SK-N-SH (cell line): ENCODE results near the gene AFAP1. TPM values are rescaled to one million over a fixed set of nuclear protein-coding genes. Genes with fewer than 3 reads are reported as not detected.

Source experiments
- CTCF ChIA-PET: fragments of 300-600, 350-600 bp; formaldehyde crosslinking; extraction: SDS; loops from one replicate; lab custom pipeline; 2021; lab: Yijun Ruan, JAX
- POLR2A ChIA-PET: fragments of 350-600 bp; sonication (Branson Sonifier 250); formaldehyde crosslinking; extraction: SDS; loops from one replicate; lab custom pipeline; 2020; ENCODE audit warnings: antibody characterized with exemption, inconsistent platforms; lab: Yijun Ruan, JAX
- DNase-seq: peaks from one replicate; pipeline ENCODE4 v3.0.0; 2012
- H2AFZ ChIP-seq: fragments of 200-600 bp; sonication (generic); 2 replicates; pipeline ENCODE4 v1.8.1; 2016; ENCODE audit warnings: antibody characterized with exemption, mild to moderate bottlenecking, low read depth
- H3F3A ChIP-seq: fragments of 200-600 bp; sonication (generic); replicated peaks from 2 replicates; pipeline ENCODE3; 2016; ENCODE audit warnings: antibody characterized with exemption, mild to moderate bottlenecking; ENCODE audit not compliant: insufficient read depth
- H3K27ac ChIP-seq, 2 experiments: fragments of 200-500 bp in 1 of 2; fragments of 200-600 bp in 1 of 2; sonication (Bioruptor generic) in 1 of 2; sonication (generic), shearing (Covaris generic) in 1 of 2; 2 replicates each; pipeline versions ENCODE4 v1.5.1 to v1.6.1; 2014 to 2016; ENCODE audit warnings: low read depth in 2 of 2, inconsistent platforms in 1 of 2, low read length in 1 of 2, mild to moderate bottlenecking in 1 of 2, mixed read lengths in 1 of 2
- H3K27me3 ChIP-seq: fragments of 200-600 bp; sonication (generic), shearing (Covaris generic); 2 replicates; pipeline ENCODE4 v1.6.1; 2016; ENCODE audit warnings: mixed run types; ENCODE audit not compliant: insufficient read depth
- H3K36me3 ChIP-seq, 2 experiments: fragments of 200-500 bp in 1 of 2; fragments of 200-600 bp in 1 of 2; sonication (Bioruptor generic) in 1 of 2; sonication (generic) in 1 of 2; replicated peaks in 1 of 2; 2 replicates each; pipeline versions ENCODE3 to v1.5.1; 2014 to 2016; ENCODE audit warnings: low read length in 1 of 2, mild to moderate bottlenecking in 1 of 2; ENCODE audit not compliant: insufficient read depth in 2 of 2, control insufficient read depth in 1 of 2
- H3K4me1 ChIP-seq, 2 experiments: fragments of 200-500 bp in 1 of 2; fragments of 200-600 bp in 1 of 2; sonication (Bioruptor generic) in 1 of 2; sonication (generic), shearing (Covaris generic) in 1 of 2; 2 replicates each; pipeline versions ENCODE4 v1.5.1 to v1.6.1; 2014 to 2016; ENCODE audit warnings: low read depth in 1 of 2, low read length in 1 of 2, mixed run types in 1 of 2; ENCODE audit not compliant: insufficient read depth in 2 of 2, control insufficient read depth in 1 of 2
- H3K4me2 ChIP-seq: fragments of 200-600 bp; sonication (generic), shearing (Covaris generic); 2 replicates; pipeline ENCODE4 v1.6.1; 2017; ENCODE audit warnings: mixed run types
- H3K4me3 ChIP-seq, 2 experiments: fragments of 200-500 bp in 1 of 2; fragments of 200-600 bp in 1 of 2; sonication (Bioruptor generic) in 1 of 2; sonication (generic), shearing (Covaris generic) in 1 of 2; 2 replicates each; pipeline versions ENCODE4 v1.5.1 to v1.8.1; 2014 to 2016; ENCODE audit warnings: low read depth in 2 of 2, inconsistent platforms in 1 of 2, low read length in 1 of 2, mild to moderate bottlenecking in 1 of 2, mixed read lengths in 1 of 2, moderate library complexity in 1 of 2
- H3K79me2 ChIP-seq: fragments of 200-600 bp; sonication (generic); 2 replicates; pipeline ENCODE4 v1.8.1; 2017; ENCODE audit warnings: mild to moderate bottlenecking; ENCODE audit not compliant: insufficient read depth
- H3K9ac ChIP-seq: fragments of 200-600 bp; sonication (generic); 2 replicates; pipeline ENCODE4 v1.6.1; 2017; ENCODE audit warnings: mixed run types
- H3K9me2 ChIP-seq: fragments of 200-600 bp; sonication (generic); 2 replicates; pipeline ENCODE4 v1.6.1; 2017; ENCODE audit warnings: mixed run types
- H3K9me3 ChIP-seq: fragments of 200-600 bp; sonication (generic); 2 replicates; pipeline ENCODE4 v1.6.1; 2017; ENCODE audit warnings: mixed run types, mild to moderate bottlenecking, moderate library complexity
- H4K20me1 ChIP-seq: fragments of 200-600 bp; sonication (generic); 2 replicates; pipeline ENCODE4 v1.6.1; 2017; ENCODE audit warnings: mild to moderate bottlenecking, mixed run types; ENCODE audit not compliant: insufficient read depth
- ELF1 ChIP-seq: IDR thresholded peaks from 2 replicates; pipeline ENCODE4 v1.4.0; 2012
- EP300 ChIP-seq, 2 experiments: IDR thresholded peaks; 2 replicates each; pipeline versions ENCODE4 v1.4.0 to v1.6.1; 2012; ENCODE audit warnings: borderline replicate concordance in 1 of 2, low read depth in 1 of 2, low read length in 1 of 2
- EZH2phosphoT487 ChIP-seq: fragments of 200-600 bp; sonication (generic); IDR thresholded peaks from 2 replicates; pipeline ENCODE4 v1.6.1; 2017; ENCODE audit warnings: low read depth, mixed run types, mild to moderate bottlenecking, antibody characterized with exemption, moderate library complexity, borderline replicate concordance
- FOSL2 ChIP-seq: IDR thresholded peaks from 2 replicates; pipeline ENCODE4 v1.4.0; 2012; ENCODE audit warnings: low read depth, mild to moderate bottlenecking, moderate library complexity, borderline replicate concordance
- FOXJ3 ChIP-seq: sonication (generic); formaldehyde crosslinking; IDR thresholded peaks from 2 replicates; pipeline ENCODE4 v1.5.1; 2020; ENCODE audit warnings: mild to moderate bottlenecking, missing genetic modification reagents
- FOXM1 ChIP-seq: IDR thresholded peaks from 2 replicates; pipeline ENCODE4 v1.4.0; 2012; ENCODE audit warnings: low read depth, mild to moderate bottlenecking
- GATA2 ChIP-seq: sonication (generic); formaldehyde crosslinking; IDR thresholded peaks from 2 replicates; pipeline ENCODE4 v1.5.0; 2020; ENCODE audit warnings: mild to moderate bottlenecking, missing genetic modification reagents
- MEF2A ChIP-seq: IDR thresholded peaks from 2 replicates; pipeline ENCODE4 v1.4.0; 2012; ENCODE audit warnings: low read depth, borderline replicate concordance
- MXI1 ChIP-seq: IDR thresholded peaks from 2 replicates; pipeline ENCODE4 v1.6.1; 2012; ENCODE audit warnings: mild to moderate bottlenecking, low read depth, low read length, improper control_type of control experiment
- NRF1 ChIP-seq: IDR thresholded peaks from 2 replicates; pipeline ENCODE4 v1.6.1; 2012; ENCODE audit warnings: low read depth, mild to moderate bottlenecking, low read length
- RAD21 ChIP-seq: IDR thresholded peaks from 2 replicates; pipeline ENCODE4 v1.6.1; 2012; ENCODE audit warnings: mild to moderate bottlenecking, low read length
- RFX5 ChIP-seq: IDR thresholded peaks from 2 replicates; pipeline ENCODE4 v1.6.1; 2012; ENCODE audit warnings: mild to moderate bottlenecking, improper control_type of control experiment, low read length
- RXRA ChIP-seq: IDR thresholded peaks from 2 replicates; pipeline ENCODE4 v1.4.0; 2012; ENCODE audit warnings: low read depth, mild to moderate bottlenecking, borderline replicate concordance
- SMC3 ChIP-seq: IDR thresholded peaks from 2 replicates; pipeline ENCODE4 v1.6.1; 2012; ENCODE audit warnings: low read depth, low read length, improper control_type of control experiment
- WGBS: methylation state at CpG from one replicate; pipeline ENCODE4 v1.1.6; 2017; ENCODE audit warnings: low lambda C conversion rate; 5-methylcytosine and 5-hydroxymethylcytosine counted together
- polyA plus RNA-seq, 3 experiments: library from polyadenylated mRNA; depleted of rRNA; stranded (reverse); fragments of >200 nt; gene quantifications; 2 replicates each; pipeline ENCODE4 v1.2.3, GENCODE V29; 2012
- TF ChIP-seq, protein P1 (sequence below): IDR thresholded peaks from 2 replicates; pipeline ENCODE4 v1.4.0; 2012; ENCODE audit warnings: low read depth
- TF ChIP-seq, protein P2 (sequence below): IDR thresholded peaks from 2 replicates; pipeline ENCODE4 v1.4.0; 2012; ENCODE audit warnings: low read depth, borderline replicate concordance
- TF ChIP-seq, protein P3 (sequence below): fragments of 200-600 bp; sonication (generic); IDR thresholded peaks from 2 replicates; pipeline ENCODE4 v1.6.1; 2017; ENCODE audit warnings: antibody characterized with exemption, mild to moderate bottlenecking, moderate library complexity
- TF ChIP-seq, protein P4 (sequence below): IDR thresholded peaks from 2 replicates; pipeline ENCODE4 v1.4.0; 2012; ENCODE audit warnings: low read depth, borderline replicate concordance
- TF ChIP-seq, protein P5 (sequence below): fragments of 150-350 bp; IDR thresholded peaks from 2 replicates; pipeline ENCODE4 v1.6.1; 2017; ENCODE audit warnings: antibody characterized with exemption, low read length, low read depth, borderline replicate concordance

Gene AFAP1
- polyA plus RNA-seq, 1 of the 3 experiments (the other 2 are of a cell fraction) = 67.9 TPM

DNA sequence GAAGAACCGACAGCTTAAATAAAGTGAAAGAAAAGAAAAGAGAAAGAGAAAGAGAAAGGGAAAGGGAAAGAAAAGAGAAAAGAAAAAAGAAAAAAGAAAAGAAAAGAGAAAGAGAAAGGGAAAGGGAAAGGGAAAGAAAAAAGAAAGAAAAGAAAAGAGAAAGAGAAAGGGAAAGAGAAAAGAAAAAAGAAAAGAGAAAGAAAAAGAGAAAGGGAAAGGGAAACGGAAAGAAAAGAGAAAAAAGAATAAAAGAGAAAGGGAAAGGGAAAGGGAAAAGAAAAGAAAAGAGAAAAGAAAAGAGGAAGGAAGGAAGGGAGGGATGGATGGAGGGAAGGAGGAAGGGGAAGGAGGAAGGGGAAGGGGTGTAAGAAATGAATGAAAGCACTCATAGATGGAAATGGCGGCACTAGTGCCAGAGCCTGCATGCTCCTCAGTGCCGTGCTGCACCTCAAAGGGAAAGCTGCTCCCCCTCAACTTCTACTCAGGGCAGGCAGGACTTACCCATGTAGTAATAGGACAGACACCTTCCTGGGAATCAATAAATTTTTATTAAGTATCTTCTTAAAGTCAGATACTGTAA lies 70.7 kb downstream of the AFAP1 start:
- Histone ChIP-seq H3K9me3 (no peaks in the 10 kb centered on the region), H3K4me2 (peak overlapping the region; percentile 8; the same call in 1 of the 2 replicates), H3K27me3 (no peaks in the 10 kb centered on the region), H3K4me1 (peaks cover 13 to 37% of the 10 kb centered on the region in 2 experiments), H3K9ac (peak overlapping the region; percentile 30; the same call in 1 of the 2 replicates), H3K36me3 (peaks cover 37 to 69% of the 10 kb centered on the region in 2 experiments), H3F3A (peaks cover 54% of the 10 kb centered on the region), H3K4me3 (no peak overlapping the region), H3K9me2 (no peaks in the 10 kb centered on the region), H3K27ac (peak overlapping the region in 1 of 2 experiments; percentile 86; a peak in 2 of 4 replicates), H2AFZ (no peak overlapping the region), H3K79me2 (peaks cover 99% of the 10 kb centered on the region), H4K20me1 (peaks cover 13% of the 10 kb centered on the region)
- POLR2A ChIA-PET = no interaction called here
- CTCF ChIA-PET = interaction anchor here (2.7 kb wide), 1 partner anchor 65 kb away, joined by 15 read pairs; no protein-coding TSS in a partner anchor
- WGBS = 98% methylated on average over 4 of the region's 4 CpGs
- no peak for TF ChIP-seq SMC3
- TF ChIP-seq, protein P1, sequence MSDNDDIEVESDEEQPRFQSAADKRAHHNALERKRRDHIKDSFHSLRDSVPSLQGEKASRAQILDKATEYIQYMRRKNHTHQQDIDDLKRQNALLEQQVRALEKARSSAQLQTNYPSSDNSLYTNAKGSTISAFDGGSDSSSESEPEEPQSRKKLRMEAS = no peak
- no peak for DNase-seq

DNA sequence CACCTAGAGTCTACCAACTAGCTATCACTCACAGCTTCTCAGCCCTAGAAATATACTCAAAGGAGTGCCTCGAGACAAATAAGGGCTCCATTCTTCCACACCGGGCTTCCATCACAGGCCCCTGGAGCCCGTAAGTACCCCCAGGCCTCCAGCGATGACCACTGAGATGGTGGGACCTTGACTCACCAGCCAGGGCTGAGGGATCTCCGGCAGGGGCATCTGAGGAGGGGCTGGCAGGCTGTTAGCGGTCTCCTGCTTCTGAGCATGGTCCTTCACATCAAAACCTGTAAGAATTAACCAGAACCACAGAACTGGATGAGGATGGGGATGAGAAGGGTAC lies 71.3 kb downstream of the AFAP1 start:
- Histone ChIP-seq H3K9me2 (no peaks in the 10 kb centered on the region), H3K4me3 (no peak overlapping the region), H2AFZ (no peak overlapping the region), H4K20me1 (peaks cover 13% of the 10 kb centered on the region), H3F3A (peaks cover 60% of the 10 kb centered on the region), H3K9ac (peak overlapping the region; percentile 30; the same call in 1 of the 2 replicates), H3K27me3 (no peaks in the 10 kb centered on the region), H3K4me2 (peak overlapping the region; percentile 8; the same call in 1 of the 2 replicates), H3K4me1 (peaks cover 13 to 37% of the 10 kb centered on the region in 2 experiments), H3K9me3 (no peaks in the 10 kb centered on the region), H3K36me3 (peaks cover 37 to 69% of the 10 kb centered on the region in 2 experiments), H3K27ac (peak overlapping the region in 1 of 2 experiments; percentile 86; a peak in 2 of 4 replicates), H3K79me2 (peaks cover 98% of the 10 kb centered on the region)
- 90% methylated on average over 6 of the region's 6 CpGs for WGBS
- POLR2A ChIA-PET = no interaction called here
- TF ChIP-seq MXI1 (no peak), NRF1 (no peak), EZH2phosphoT487 (no peak), ELF1 (no peak), RFX5 (no peak), FOXM1 (no peak), EP300 (IDR thresholded peaks at IDR 0.05; ENCODE audit: borderline replicate concordance in 1 of 2, low read depth in 1 of 2, low read length in 1 of 2) (no peak), FOSL2 (no peak), MEF2A (no peak), GATA2 (CRISPR knock-in tag) (no peak), FOXJ3 (CRISPR knock-in tag) (no peak), RAD21 (no peak), RXRA (no peak)
- TF ChIP-seq, protein P2, sequence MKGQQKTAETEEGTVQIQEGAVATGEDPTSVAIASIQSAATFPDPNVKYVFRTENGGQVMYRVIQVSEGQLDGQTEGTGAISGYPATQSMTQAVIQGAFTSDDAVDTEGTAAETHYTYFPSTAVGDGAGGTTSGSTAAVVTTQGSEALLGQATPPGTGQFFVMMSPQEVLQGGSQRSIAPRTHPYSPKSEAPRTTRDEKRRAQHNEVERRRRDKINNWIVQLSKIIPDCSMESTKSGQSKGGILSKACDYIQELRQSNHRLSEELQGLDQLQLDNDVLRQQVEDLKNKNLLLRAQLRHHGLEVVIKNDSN = no peak
- TF ChIP-seq, protein P3, sequence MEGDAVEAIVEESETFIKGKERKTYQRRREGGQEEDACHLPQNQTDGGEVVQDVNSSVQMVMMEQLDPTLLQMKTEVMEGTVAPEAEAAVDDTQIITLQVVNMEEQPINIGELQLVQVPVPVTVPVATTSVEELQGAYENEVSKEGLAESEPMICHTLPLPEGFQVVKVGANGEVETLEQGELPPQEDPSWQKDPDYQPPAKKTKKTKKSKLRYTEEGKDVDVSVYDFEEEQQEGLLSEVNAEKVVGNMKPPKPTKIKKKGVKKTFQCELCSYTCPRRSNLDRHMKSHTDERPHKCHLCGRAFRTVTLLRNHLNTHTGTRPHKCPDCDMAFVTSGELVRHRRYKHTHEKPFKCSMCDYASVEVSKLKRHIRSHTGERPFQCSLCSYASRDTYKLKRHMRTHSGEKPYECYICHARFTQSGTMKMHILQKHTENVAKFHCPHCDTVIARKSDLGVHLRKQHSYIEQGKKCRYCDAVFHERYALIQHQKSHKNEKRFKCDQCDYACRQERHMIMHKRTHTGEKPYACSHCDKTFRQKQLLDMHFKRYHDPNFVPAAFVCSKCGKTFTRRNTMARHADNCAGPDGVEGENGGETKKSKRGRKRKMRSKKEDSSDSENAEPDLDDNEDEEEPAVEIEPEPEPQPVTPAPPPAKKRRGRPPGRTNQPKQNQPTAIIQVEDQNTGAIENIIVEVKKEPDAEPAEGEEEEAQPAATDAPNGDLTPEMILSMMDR = no peak
- TF ChIP-seq, protein P4, sequence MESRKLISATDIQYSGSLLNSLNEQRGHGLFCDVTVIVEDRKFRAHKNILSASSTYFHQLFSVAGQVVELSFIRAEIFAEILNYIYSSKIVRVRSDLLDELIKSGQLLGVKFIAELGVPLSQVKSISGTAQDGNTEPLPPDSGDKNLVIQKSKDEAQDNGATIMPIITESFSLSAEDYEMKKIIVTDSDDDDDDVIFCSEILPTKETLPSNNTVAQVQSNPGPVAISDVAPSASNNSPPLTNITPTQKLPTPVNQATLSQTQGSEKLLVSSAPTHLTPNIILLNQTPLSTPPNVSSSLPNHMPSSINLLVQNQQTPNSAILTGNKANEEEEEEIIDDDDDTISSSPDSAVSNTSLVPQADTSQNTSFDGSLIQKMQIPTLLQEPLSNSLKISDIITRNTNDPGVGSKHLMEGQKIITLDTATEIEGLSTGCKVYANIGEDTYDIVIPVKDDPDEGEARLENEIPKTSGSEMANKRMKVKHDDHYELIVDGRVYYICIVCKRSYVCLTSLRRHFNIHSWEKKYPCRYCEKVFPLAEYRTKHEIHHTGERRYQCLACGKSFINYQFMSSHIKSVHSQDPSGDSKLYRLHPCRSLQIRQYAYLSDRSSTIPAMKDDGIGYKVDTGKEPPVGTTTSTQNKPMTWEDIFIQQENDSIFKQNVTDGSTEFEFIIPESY = no peak
- TF ChIP-seq, protein P5, sequence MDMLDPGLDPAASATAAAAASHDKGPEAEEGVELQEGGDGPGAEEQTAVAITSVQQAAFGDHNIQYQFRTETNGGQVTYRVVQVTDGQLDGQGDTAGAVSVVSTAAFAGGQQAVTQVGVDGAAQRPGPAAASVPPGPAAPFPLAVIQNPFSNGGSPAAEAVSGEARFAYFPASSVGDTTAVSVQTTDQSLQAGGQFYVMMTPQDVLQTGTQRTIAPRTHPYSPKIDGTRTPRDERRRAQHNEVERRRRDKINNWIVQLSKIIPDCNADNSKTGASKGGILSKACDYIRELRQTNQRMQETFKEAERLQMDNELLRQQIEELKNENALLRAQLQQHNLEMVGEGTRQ = no peak
- DNase-seq = no peak
- CTCF ChIA-PET = interaction anchor here (2.7 kb wide), 1 partner anchor 65 kb away, joined by 15 read pairs; no protein-coding TSS in a partner anchor
